OCI-LY3 (cell line): ENCODE results near the gene TNIP1.

Experiments
- EZH2phosphoT487 ChIP-seq: fragments of 200-600 bp; shearing (Covaris generic); IDR thresholded peaks from 2 replicates; pipeline ENCODE4 v1.6.1; 2018; ENCODE audit warnings: antibody characterized with exemption, mixed run types, low read depth
- TF ChIP-seq, protein P1 (sequence below): fragments of 200-600, 300-600 bp; sonication (generic); IDR thresholded peaks from 2 replicates; pipeline ENCODE4 v1.5.1; 2014; ENCODE audit warnings: antibody characterized with exemption, low read length, low read depth

- TF ChIP-seq, protein P1, sequence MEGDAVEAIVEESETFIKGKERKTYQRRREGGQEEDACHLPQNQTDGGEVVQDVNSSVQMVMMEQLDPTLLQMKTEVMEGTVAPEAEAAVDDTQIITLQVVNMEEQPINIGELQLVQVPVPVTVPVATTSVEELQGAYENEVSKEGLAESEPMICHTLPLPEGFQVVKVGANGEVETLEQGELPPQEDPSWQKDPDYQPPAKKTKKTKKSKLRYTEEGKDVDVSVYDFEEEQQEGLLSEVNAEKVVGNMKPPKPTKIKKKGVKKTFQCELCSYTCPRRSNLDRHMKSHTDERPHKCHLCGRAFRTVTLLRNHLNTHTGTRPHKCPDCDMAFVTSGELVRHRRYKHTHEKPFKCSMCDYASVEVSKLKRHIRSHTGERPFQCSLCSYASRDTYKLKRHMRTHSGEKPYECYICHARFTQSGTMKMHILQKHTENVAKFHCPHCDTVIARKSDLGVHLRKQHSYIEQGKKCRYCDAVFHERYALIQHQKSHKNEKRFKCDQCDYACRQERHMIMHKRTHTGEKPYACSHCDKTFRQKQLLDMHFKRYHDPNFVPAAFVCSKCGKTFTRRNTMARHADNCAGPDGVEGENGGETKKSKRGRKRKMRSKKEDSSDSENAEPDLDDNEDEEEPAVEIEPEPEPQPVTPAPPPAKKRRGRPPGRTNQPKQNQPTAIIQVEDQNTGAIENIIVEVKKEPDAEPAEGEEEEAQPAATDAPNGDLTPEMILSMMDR, result no peak
- TF ChIP-seq EZH2phosphoT487, result no peak
These were observed 79.4 kb downstream of the TNIP1 start for GRCh38 chr5:151001436-151001835.
